HG03039 (cell line): ENCODE data around the gene NEK7.

Source experiments
- ATAC-seq: cut with Tn5 transposase; IDR thresholded peaks from one replicate; pipeline ENCODE4 v1.9.1; 2021; ENCODE audit warnings: mild to moderate bottlenecking, moderate library complexity; ENCODE audit not compliant: unreplicated experiment

The NEK7 gene

GRCh38 chr1:198330982-198331615 is 174.3 kb downstream of the NEK7 start:
- ATAC-seq: no peak

GRCh38 chr1:198333744-198334143 is 176.9 kb downstream of the NEK7 start:
- no peak for ATAC-seq

- ATAC-seq: no peak
These were observed 178.9 kb downstream of the NEK7 start for GRCh38 chr1:198335663-198336062.

- no peak for ATAC-seq
These were observed 181.1 kb downstream of the NEK7 start for GRCh38 chr1:198337886-198338285.

- no peak for ATAC-seq
These were observed 183.3 kb downstream of the NEK7 start for GRCh38 chr1:198340139-198340538.

- ATAC-seq: no peak
These were observed 189.4 kb downstream of the NEK7 start for GRCh38 chr1:198346178-198346577.

- no peak for ATAC-seq
These were observed 193.7 kb downstream of the NEK7 start for GRCh38 chr1:198350456-198350855.

- peak; percentile 86 for ATAC-seq
These were observed 196.3 kb downstream of the NEK7 start for GRCh38 chr1:198352975-198353695.

- no peak for ATAC-seq
These were observed 201.1 kb downstream of the NEK7 start for GRCh38 chr1:198357937-198358336.

- ATAC-seq: no peak
These were observed 202.3 kb downstream of the NEK7 start for GRCh38 chr1:198359024-198359653.

- no peak for ATAC-seq
These were observed 203.5 kb downstream of the NEK7 start for GRCh38 chr1:198360208-198360729.

- ATAC-seq: no peak
These were observed 204.5 kb downstream of the NEK7 start for GRCh38 chr1:198361237-198361767.

GRCh38 chr1:198363625-198364151 is 206.9 kb downstream of the NEK7 start:
- peak; percentile 77 for ATAC-seq

- ATAC-seq: no peak
These were observed 207.7 kb downstream of the NEK7 start for GRCh38 chr1:198364471-198364870.

GRCh38 chr1:198367296-198367695 is 210.5 kb downstream of the NEK7 start:
- no peak for ATAC-seq

- no peak for ATAC-seq
These were observed 214.2 kb downstream of the NEK7 start for GRCh38 chr1:198370996-198371395.
